SU-DHL-6 (cell line): ENCODE data around the gene UBE4B.

Experiments used
- CTCF ChIP-seq: fragments of 200-600 bp; sonication (generic); IDR thresholded peaks from one replicate; pipeline ENCODE4 v1.5.1; 2017; ENCODE audit warnings: antibody characterized with exemption, mild to moderate bottlenecking, low read length, moderate library complexity; ENCODE audit not compliant: insufficient read depth, poor library complexity, severe bottlenecking
- EZH2phosphoT487 ChIP-seq: fragments of 200-600 bp; sonication (generic), shearing (Covaris generic); conservative IDR thresholded peaks from 2 replicates; pipeline ENCODE4 v1.6.1; 2018; ENCODE audit warnings: mild to moderate bottlenecking, antibody characterized with exemption, low read length, moderate library complexity, mixed read lengths

GRCh38 chr1:10204003-10204642 lies 171.4 kb downstream of the UBE4B start:
- TF ChIP-seq CTCF (no peak), EZH2phosphoT487 (no peak)
